ENCODE data around the gene ITPA.

DNA sequence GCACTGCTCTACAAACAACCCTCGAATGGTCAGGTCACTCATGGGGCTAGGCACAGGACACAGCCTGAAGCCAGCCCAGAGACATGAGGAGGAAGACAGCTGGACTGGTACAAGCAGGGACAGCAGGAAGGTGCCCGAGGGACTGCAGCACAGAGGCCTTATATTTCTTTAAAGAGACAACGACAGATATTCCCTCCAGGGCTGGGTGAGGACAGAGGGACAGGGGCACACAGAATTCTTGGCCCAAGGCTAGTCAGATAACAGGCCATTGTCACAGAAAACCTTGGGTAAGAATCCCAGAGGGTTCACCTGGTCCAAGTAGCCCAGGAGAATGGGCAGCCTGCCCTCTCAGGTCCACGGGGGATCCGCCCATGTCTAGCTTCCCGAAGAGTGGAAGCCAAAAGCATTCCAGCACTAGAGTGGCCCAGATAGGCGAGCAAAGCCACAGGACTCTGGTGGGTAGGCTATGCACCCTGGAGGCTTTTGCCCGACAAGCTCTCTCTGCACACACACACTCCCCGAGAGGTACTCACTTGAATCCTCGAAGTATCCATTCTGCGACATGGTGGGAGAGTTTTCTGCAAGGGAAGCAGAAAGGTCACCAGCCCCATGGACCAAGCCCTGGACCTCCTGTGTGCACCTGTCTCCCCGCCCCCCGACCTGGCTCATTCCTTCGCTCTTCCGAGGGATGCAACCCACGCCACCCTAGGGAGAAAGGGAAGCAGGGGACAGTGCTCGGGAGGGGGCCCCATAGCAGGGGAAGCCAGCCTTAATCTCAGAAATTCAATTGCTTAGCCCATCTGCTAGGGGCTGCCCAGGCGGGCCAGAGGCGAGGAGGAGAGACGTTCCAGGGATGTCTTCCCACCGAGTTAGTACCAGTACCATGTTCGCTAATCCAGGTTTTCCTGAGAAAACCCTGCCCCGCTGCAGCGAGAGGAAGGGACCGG, 28.0 kb downstream of the ITPA start:
- TF ChIP-seq, protein P1, sequence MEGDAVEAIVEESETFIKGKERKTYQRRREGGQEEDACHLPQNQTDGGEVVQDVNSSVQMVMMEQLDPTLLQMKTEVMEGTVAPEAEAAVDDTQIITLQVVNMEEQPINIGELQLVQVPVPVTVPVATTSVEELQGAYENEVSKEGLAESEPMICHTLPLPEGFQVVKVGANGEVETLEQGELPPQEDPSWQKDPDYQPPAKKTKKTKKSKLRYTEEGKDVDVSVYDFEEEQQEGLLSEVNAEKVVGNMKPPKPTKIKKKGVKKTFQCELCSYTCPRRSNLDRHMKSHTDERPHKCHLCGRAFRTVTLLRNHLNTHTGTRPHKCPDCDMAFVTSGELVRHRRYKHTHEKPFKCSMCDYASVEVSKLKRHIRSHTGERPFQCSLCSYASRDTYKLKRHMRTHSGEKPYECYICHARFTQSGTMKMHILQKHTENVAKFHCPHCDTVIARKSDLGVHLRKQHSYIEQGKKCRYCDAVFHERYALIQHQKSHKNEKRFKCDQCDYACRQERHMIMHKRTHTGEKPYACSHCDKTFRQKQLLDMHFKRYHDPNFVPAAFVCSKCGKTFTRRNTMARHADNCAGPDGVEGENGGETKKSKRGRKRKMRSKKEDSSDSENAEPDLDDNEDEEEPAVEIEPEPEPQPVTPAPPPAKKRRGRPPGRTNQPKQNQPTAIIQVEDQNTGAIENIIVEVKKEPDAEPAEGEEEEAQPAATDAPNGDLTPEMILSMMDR (IDR thresholded peaks at IDR 0.05; ENCODE audit: extremely low read depth in 1 of 2, insufficient read depth in 1 of 2, low read depth in 1 of 2, low read length in 2 of 2): no peak
- TF ChIP-seq, protein P2, sequence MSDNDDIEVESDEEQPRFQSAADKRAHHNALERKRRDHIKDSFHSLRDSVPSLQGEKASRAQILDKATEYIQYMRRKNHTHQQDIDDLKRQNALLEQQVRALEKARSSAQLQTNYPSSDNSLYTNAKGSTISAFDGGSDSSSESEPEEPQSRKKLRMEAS (IDR thresholded peaks at IDR 0.05; ENCODE audit: insufficient read depth, insufficient read length): no peak
- TF ChIP-seq POLR2AphosphoS5 (IDR thresholded peaks at IDR 0.05; ENCODE audit: insufficient read depth, low read depth, low read length) (no peak), MYC (IDR thresholded peaks at IDR 0.05; ENCODE audit: low read depth, low read length) (no peak), POLR2A (IDR thresholded peaks at IDR 0.05; ENCODE audit: low read depth, low read length) (no peak), GATA2 (IDR thresholded peaks at IDR 0.05; ENCODE audit: insufficient read depth, insufficient read length, low read depth, low read length) (no peak), EZH2 (IDR thresholded peaks at IDR 0.05; ENCODE audit: borderline replicate concordance, low read depth, low read length, severe bottlenecking) (no peak), JUN (IDR thresholded peaks at IDR 0.05; ENCODE audit: borderline replicate concordance, insufficient read depth, insufficient read length, low read depth) (no peak), FOS (IDR thresholded peaks at IDR 0.05; ENCODE audit: borderline replicate concordance, insufficient read depth, low read length) (no peak)
